HFF-Myc (cell line): ENCODE data around the gene SGPP1.
A peak's percentile ranks its signal among the peaks of the same experiment; 100 is the strongest.

ENCODE experiments used
- DNase-seq: peaks from one replicate; pipeline ENCODE4 v3.0.0-alpha.2; 2011; ENCODE audit warnings: low read depth; ENCODE audit errors: extremely low read depth
- H3K4me3 ChIP-seq: replicated peaks from 2 replicates; pipeline ENCODE4 v1.5.1; 2011; ENCODE audit warnings: low read depth, mild to moderate bottlenecking, control low read depth, low read length
- CTCF ChIP-seq: IDR thresholded peaks from 2 replicates; pipeline ENCODE4 v1.5.1; 2012; ENCODE audit warnings: mild to moderate bottlenecking, low read depth, low read length, control low read depth; ENCODE audit errors: missing control alignments

Gene SGPP1

GRCh38 chr14:63676615-63677014 is 51.2 kb downstream of the SGPP1 start:
- no peak for TF ChIP-seq CTCF
- H3K4me3 ChIP-seq = no peak overlapping the region
- no peak for DNase-seq

GRCh38 chr14:63673886-63674497 is 53.9 kb downstream of the SGPP1 start:
- TF ChIP-seq CTCF = no peak
- no peak for DNase-seq
- no peak overlapping the region for H3K4me3 ChIP-seq

GRCh38 chr14:63673255-63673654 is 54.6 kb downstream of the SGPP1 start:
- no peak for TF ChIP-seq CTCF
- H3K4me3 ChIP-seq = no peak overlapping the region
- DNase-seq = no peak

GRCh38 chr14:63672417-63673180 is 55.3 kb downstream of the SGPP1 start:
- no peak for TF ChIP-seq CTCF
- DNase-seq = peak; percentile 37
- no peak overlapping the region for H3K4me3 ChIP-seq

- TF ChIP-seq CTCF = no peak
- no peak for DNase-seq
- H3K4me3 ChIP-seq = no peak overlapping the region
Measured at GRCh38 chr14:63671987-63672386, 55.9 kb downstream of the SGPP1 start.

GRCh38 chr14:63670692-63671091 is 57.2 kb downstream of the SGPP1 start:
- H3K4me3 ChIP-seq = no peak overlapping the region
- TF ChIP-seq CTCF = no peak
- DNase-seq = no peak
